GM12875 (cell line): ENCODE data around the gene C3orf20.

ENCODE experiments used
- H3K4me3 ChIP-seq: one replicate; pipeline ENCODE4 v1.5.1; 2011; ENCODE audit warnings: low read depth, low read length, control low read depth
- TF ChIP-seq, protein P1 (sequence below): IDR thresholded peaks from 2 replicates; pipeline ENCODE4 v1.5.1; 2011; ENCODE audit warnings: low read depth, mild to moderate bottlenecking, control low read depth, inconsistent platforms, low read length, moderate library complexity, borderline replicate concordance; ENCODE audit not compliant: insufficient read depth

C3orf20 gene

GRCh38 chr3:14810070-14810791 is 135.3 kb downstream of the C3orf20 start:
- no peak overlapping the region for H3K4me3 ChIP-seq
- TF ChIP-seq, protein P1, sequence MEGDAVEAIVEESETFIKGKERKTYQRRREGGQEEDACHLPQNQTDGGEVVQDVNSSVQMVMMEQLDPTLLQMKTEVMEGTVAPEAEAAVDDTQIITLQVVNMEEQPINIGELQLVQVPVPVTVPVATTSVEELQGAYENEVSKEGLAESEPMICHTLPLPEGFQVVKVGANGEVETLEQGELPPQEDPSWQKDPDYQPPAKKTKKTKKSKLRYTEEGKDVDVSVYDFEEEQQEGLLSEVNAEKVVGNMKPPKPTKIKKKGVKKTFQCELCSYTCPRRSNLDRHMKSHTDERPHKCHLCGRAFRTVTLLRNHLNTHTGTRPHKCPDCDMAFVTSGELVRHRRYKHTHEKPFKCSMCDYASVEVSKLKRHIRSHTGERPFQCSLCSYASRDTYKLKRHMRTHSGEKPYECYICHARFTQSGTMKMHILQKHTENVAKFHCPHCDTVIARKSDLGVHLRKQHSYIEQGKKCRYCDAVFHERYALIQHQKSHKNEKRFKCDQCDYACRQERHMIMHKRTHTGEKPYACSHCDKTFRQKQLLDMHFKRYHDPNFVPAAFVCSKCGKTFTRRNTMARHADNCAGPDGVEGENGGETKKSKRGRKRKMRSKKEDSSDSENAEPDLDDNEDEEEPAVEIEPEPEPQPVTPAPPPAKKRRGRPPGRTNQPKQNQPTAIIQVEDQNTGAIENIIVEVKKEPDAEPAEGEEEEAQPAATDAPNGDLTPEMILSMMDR = no peak

GRCh38 chr3:14810801-14811661 is 136.1 kb downstream of the C3orf20 start:
- no peak overlapping the region for H3K4me3 ChIP-seq
- TF ChIP-seq, protein P1 = no peak

GRCh38 chr3:14811684-14812083 is 136.7 kb downstream of the C3orf20 start:
- TF ChIP-seq, protein P1 = no peak
- no peak overlapping the region for H3K4me3 ChIP-seq

GRCh38 chr3:14812196-14812790 is 137.4 kb downstream of the C3orf20 start:
- TF ChIP-seq, protein P1 = no peak
- H3K4me3 ChIP-seq = no peak overlapping the region

DNA sequence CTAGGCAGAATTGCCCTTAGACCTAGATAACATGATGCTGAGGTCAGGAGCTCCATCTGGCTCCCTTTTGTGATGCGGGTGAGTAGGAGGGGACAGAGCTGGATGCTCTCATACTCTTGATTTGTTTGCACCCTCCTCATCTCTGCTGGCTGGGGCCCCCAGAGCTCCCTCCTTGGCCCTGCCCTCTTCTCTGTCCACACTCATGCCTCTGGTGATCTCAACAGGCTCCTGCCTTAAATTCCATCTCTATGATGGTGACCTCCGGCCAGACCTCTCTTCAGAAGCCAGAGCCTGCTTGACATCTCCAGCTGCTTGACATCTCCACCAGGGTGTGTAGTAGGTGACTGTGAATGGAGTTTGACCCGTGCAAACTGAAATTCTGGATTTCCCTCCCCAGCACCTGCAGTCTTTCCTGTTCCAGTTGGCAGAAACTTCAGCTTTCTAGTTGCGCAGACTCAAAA is 139.5 kb downstream of the C3orf20 start:
- H3K4me3 ChIP-seq = no peak overlapping the region
- TF ChIP-seq, protein P1 = no peak

DNA sequence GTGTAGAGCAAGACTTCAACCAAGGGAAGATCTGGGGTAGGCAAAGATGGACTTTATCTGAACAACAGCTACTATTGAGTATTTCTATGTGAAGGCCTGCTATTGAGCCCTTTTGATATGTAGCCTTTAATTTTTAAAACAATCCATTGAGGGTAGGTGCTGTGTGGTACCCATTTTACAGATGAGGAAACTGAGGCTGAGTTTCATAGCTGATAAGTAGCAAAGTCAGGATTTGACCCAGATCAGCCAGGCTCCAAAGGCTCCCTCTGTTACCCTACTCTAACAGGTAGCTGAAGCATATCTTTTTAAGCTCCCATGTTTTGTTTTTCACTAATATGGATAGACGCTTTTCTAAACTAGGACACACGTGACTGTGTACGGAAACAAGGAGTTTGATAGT is 141.4 kb downstream of the C3orf20 start:
- TF ChIP-seq, protein P1 = no peak
- H3K4me3 ChIP-seq = no peak overlapping the region
